Ectodermal cell (in vitro differentiated cells): Measurements from ENCODE around the gene ANTXR1.

ENCODE experiments used
- H3K27ac ChIP-seq: 2 replicates; pipeline ENCODE4 v1.7.0; 2013; ENCODE audit warnings: mild to moderate bottlenecking, low read depth, low read length; ENCODE audit not compliant: insufficient read depth, poor library complexity, severe bottlenecking
- H3K27me3 ChIP-seq: 2 replicates; pipeline ENCODE4 v1.7.0; 2013; ENCODE audit warnings: mild to moderate bottlenecking, low read length; ENCODE audit not compliant: insufficient read depth, control insufficient read depth, poor library complexity, severe bottlenecking
- H3K36me3 ChIP-seq: one replicate; pipeline ENCODE4 v1.7.0; 2013; ENCODE audit warnings: low read length; ENCODE audit not compliant: control insufficient read depth, insufficient read depth
- H3K4me1 ChIP-seq: one replicate; pipeline ENCODE4 v1.7.0; 2013; ENCODE audit warnings: low read length; ENCODE audit not compliant: control insufficient read depth, insufficient read depth
- H3K4me3 ChIP-seq: 2 replicates; pipeline ENCODE4 v1.7.0; 2013; ENCODE audit warnings: low read depth, low read length, control low read depth; ENCODE audit not compliant: insufficient read depth
- H3K9me3 ChIP-seq: 2 replicates; pipeline ENCODE4 v1.7.0; 2013; ENCODE audit warnings: mild to moderate bottlenecking, low read length, moderate library complexity; ENCODE audit not compliant: control insufficient read depth
- WGBS, 2 experiments: methylation state at CpG; one replicate each; pipeline ENCODE4 v1.1.7; 2013; ENCODE audit warnings: missing lambda C conversion rate in 2 of 2; 5-methylcytosine and 5-hydroxymethylcytosine counted together

The ANTXR1 gene

DNA sequence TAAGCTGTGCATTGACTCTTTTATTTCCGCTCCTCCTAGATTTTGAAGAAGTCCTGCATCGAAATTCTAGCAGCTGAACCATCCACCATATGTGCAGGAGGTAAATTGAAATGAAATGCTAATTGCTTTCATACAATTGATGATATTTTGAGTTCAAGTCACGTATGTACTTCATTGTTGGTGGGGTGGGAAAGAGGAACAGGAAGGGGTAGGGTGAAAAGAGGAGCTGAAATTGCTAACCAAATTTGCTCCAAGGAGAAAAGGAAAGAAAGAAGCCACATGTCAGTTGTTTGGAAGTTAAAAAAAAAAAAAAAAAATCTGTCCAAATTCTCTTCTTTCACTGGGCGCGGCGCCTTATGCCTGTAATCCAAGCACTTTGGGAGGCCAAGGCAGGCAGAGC is 77.8 kb downstream of the ANTXR1 start:
- Histone ChIP-seq H3K36me3 (no peaks in the 10 kb centered on the region), H3K4me1 (no peaks in the 10 kb centered on the region), H3K27me3 (no peaks in the 10 kb centered on the region), H3K27ac (no peak overlapping the region), H3K4me3 (no peak overlapping the region), H3K9me3 (no peaks in the 10 kb centered on the region)
- 91% methylated on average over 6 of the region's 6 CpGs for WGBS, 2 experiments

DNA sequence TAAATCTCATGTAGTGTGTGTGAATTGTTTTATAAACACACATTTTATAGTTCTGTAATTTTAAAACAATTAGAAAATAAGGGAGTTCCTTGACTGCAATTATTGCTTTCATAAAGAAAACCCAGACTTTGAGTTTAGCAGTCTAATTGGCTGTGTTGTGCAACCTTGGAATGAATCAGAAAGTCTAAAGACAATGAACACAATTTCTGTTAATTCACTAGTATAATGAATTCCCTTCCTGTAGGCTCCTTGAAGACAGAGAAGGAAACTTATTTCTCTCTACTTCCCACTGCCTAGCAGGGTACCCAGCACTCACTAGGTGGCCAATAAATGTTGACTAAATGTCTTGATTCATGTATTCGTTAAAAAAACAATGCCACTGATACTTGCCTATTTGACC is 79.9 kb downstream of the ANTXR1 start:
- H3K4me3 ChIP-seq = no peak overlapping the region
- no peak overlapping the region for H3K27ac ChIP-seq
- no peaks in the 10 kb centered on the region for H3K27me3 ChIP-seq
- 93% methylated on average over 1 of the region's 1 CpG; no CpG with 5 or more reads in 1 of the 2 experiments for WGBS, 2 experiments
- H3K4me1 ChIP-seq = no peaks in the 10 kb centered on the region
- H3K36me3 ChIP-seq = no peaks in the 10 kb centered on the region
- H3K9me3 ChIP-seq = no peaks in the 10 kb centered on the region

GRCh38 chr2:69095305-69095704 is 82.3 kb downstream of the ANTXR1 start:
- Histone ChIP-seq H3K9me3 (no peaks in the 10 kb centered on the region), H3K4me1 (no peaks in the 10 kb centered on the region), H3K36me3 (no peaks in the 10 kb centered on the region), H3K4me3 (no peak overlapping the region), H3K27ac (no peak overlapping the region), H3K27me3 (no peaks in the 10 kb centered on the region)
- WGBS, 2 experiments = 95 to 97% methylated on average over 2 of the region's 2 CpGs

- Histone ChIP-seq H3K27me3 (no peaks in the 10 kb centered on the region), H3K27ac (no peak overlapping the region), H3K9me3 (no peaks in the 10 kb centered on the region), H3K36me3 (no peaks in the 10 kb centered on the region), H3K4me3 (no peak overlapping the region), H3K4me1 (no peaks in the 10 kb centered on the region)
- WGBS, 2 experiments = 83 to 86% methylated on average over 1 to 2 of the region's 2 CpGs
Observed at GRCh38 chr2:69096326-69097095, 83.5 kb downstream of the ANTXR1 start.

DNA sequence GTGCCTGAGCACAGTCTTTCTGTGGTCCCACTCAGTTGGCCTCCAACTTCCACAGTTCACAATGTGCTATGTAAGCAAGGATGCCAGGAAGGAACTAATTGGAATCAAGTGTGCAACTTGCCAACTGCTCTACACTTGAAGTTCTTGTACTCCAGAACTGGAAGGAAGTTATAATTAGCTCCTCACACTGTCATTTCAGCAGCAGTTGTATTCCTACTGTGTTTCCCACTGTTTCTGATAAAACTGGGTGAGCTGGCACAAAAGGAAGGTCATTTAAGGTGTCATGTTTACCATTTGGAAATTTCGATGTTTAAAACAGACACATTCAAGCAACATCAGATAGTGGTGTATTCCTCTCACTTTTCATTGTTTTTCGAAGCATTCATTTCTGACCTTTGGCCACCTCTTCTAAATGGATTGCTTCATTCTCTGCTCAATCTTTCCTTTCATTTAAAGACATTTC is 84.2 kb downstream of the ANTXR1 start:
- H3K36me3 ChIP-seq = no peaks in the 10 kb centered on the region
- H3K4me1 ChIP-seq = no peaks in the 10 kb centered on the region
- no peaks in the 10 kb centered on the region for H3K9me3 ChIP-seq

DNA sequence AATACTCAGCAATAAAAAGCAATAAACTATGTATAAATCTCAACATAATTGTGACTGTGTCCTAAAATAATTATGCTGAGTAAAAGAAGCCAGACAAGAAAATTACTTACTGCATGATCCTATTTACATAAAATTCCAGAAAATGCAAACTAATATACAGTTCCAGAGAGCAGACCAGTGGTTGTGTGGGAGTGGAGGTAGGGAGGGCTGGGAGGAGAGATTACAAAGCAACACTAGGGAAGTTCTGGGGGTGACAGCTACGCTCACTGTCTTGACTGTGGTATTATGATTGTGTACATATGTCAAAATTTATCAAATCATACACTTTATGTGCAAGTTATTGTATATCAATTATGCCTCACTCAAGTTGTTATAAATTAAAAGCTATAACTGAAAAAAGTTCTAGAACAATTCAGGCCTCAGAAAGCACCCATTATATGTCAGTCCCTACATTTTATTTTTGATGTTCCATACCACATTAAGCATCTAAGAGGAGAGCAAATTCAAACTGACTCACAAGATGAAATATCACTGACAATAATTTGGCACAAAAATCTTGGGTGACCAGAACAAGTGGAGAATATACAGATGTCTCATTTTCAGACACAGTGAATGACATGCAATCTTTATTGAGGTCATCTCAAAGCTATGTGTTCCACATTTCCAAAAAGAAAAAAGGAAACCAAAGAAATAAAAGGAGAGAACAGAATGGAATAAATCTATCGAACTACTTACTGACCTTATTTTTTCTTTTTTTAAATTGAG is 85.1 kb downstream of the ANTXR1 start:
- H3K27ac ChIP-seq = no peak overlapping the region
- H3K27me3 ChIP-seq = no peaks in the 10 kb centered on the region
- no peak overlapping the region for H3K4me3 ChIP-seq
- no peaks in the 10 kb centered on the region for H3K9me3 ChIP-seq
- WGBS, 2 experiments = 100% methylated on average over 1 of the region's 2 CpGs; no CpG with 5 or more reads in 1 of the 2 experiments
- no peaks in the 10 kb centered on the region for H3K36me3 ChIP-seq
- no peaks in the 10 kb centered on the region for H3K4me1 ChIP-seq

More for the DNA sequence above, 84.2 kb downstream of the ANTXR1 start:
- Histone ChIP-seq H3K27ac (no peak overlapping the region), H3K4me3 (no peak overlapping the region), H3K27me3 (no peaks in the 10 kb centered on the region)
- 94 to 97% methylated on average over 2 of the region's 2 CpGs for WGBS, 2 experiments

- H3K36me3 ChIP-seq = no peaks in the 10 kb centered on the region
Observed at GRCh38 chr2:69099541-69099940, 86.6 kb downstream of the ANTXR1 start.

GRCh38 chr2:69100220-69100723 is 87.3 kb downstream of the ANTXR1 start:
- H3K4me1 ChIP-seq = no peaks in the 10 kb centered on the region
- no peaks in the 10 kb centered on the region for H3K27me3 ChIP-seq
- H3K9me3 ChIP-seq = no peaks in the 10 kb centered on the region
- no peak overlapping the region for H3K27ac ChIP-seq
- H3K4me3 ChIP-seq = no peak overlapping the region
- H3K36me3 ChIP-seq = no peaks in the 10 kb centered on the region
- 74 to 79% methylated on average over 4 of the region's 4 CpGs for WGBS, 2 experiments

More at GRCh38 chr2:69099541-69099940, 86.6 kb downstream of the ANTXR1 start:
- Histone ChIP-seq H3K4me3 (no peak overlapping the region), H3K9me3 (no peaks in the 10 kb centered on the region), H3K4me1 (no peaks in the 10 kb centered on the region), H3K27me3 (no peaks in the 10 kb centered on the region), H3K27ac (no peak overlapping the region)

DNA sequence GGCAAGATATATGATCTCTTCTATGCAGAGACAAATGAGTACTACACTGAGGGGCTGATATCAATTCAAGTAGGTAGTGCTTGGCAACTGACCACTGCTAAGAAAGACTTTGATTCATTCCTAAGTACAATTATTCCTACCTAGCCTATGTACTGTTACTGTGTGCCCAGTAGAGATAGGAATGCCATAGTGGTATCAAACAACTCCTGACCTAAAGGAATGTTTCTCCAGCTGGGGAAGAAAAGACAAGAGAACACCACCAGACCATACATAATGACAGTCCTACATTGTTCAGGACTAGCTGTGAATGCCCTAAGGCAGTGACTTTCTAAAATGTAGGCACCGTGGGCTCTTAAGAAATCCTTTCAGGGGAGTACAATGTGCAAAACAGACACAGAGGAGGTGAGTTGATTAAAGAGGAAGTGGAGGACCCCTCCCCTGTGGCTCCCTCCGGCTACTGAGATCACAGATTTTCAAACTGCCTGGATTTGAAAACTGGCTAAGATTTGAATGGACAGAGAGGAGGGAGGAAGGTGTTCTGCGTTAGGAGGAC is 89.1 kb downstream of the ANTXR1 start:
- Histone ChIP-seq H3K27me3 (no peaks in the 10 kb centered on the region), H3K9me3 (no peaks in the 10 kb centered on the region)
- WGBS, 2 experiments = 80 to 83% methylated on average over 3 of the region's 3 CpGs

GRCh38 chr2:69103419-69103818 is 90.4 kb downstream of the ANTXR1 start:
- Histone ChIP-seq H3K4me3 (no peak overlapping the region), H3K27ac (no peak overlapping the region), H3K36me3 (no peaks in the 10 kb centered on the region), H3K4me1 (no peaks in the 10 kb centered on the region), H3K9me3 (no peaks in the 10 kb centered on the region), H3K27me3 (no peaks in the 10 kb centered on the region)
- WGBS, 2 experiments = 95 to 97% methylated on average over 5 of the region's 5 CpGs

More for the DNA sequence above, 89.1 kb downstream of the ANTXR1 start:
- H3K36me3 ChIP-seq = no peaks in the 10 kb centered on the region
- H3K4me3 ChIP-seq = no peak overlapping the region
- no peak overlapping the region for H3K27ac ChIP-seq
- no peaks in the 10 kb centered on the region for H3K4me1 ChIP-seq
